Naive thymus-derived CD8-positive, alpha-beta T cell (primary cell): ENCODE data around the gene ITPA. TPM values are rescaled to one million over a fixed set of nuclear protein-coding genes. Genes with fewer than 3 reads are reported as not detected.
"Not testable (repeated sequence)": the region's sequence is repeated elsewhere in the genome, so short reads cannot be mapped to it uniquely, and the experiment has no call there.

ENCODE experiments used
- ATAC-seq, 2 donors: fragments of 150-1000 bp; cut with Tn5 transposase in 1 of 2; sonication (Bioruptor Pico), chemical (Tn5 transposase) in 1 of 2; 1 replicate in 1 of 2; 2 replicates in 1 of 2; pipeline ENCODE4 v1.10.0; 2021; ENCODE audit warnings: mild to moderate bottlenecking in 2 of 2, moderate library complexity in 2 of 2
- POLR2A ChIA-PET: fragments of 350-600 bp; sonication (Branson Sonifier 250); formaldehyde crosslinking; loops from one replicate; lab custom pipeline; 2021; ENCODE audit warnings: antibody characterized with exemption; lab: Charles Lee
- DNase-seq, 10 donors: peaks; one replicate each; pipeline versions ENCODE4 v3.0.0 to v3.0.0-alpha.2; 2020 to 2022
- H3K27ac Mint-ChIP-seq, 10 donors: one replicate each; pipeline ENCODE4 v1.8.0; 2020 to 2022; ENCODE audit warnings: mild to moderate bottlenecking in 10 of 10, mixed read lengths in 10 of 10, moderate library complexity in 4 of 10, inconsistent platforms in 1 of 10
- H3K27me3 Mint-ChIP-seq, 5 donors: one replicate each; pipeline ENCODE4 v1.8.0; 2021 to 2022; ENCODE audit warnings: mixed read lengths in 5 of 5
- H3K36me3 Mint-ChIP-seq, 3 donors: one replicate each; pipeline ENCODE4 v1.8.0; 2020 to 2022; ENCODE audit warnings: mixed read lengths in 3 of 3, mild to moderate bottlenecking in 2 of 3, inconsistent platforms in 1 of 3
- H3K4me1 Mint-ChIP-seq, 4 donors: one replicate each; pipeline ENCODE4 v1.8.0; 2021 to 2022; ENCODE audit warnings: mixed read lengths in 4 of 4
- H3K4me3 Mint-ChIP-seq, 10 donors: one replicate each; pipeline ENCODE4 v1.8.0; 2020 to 2022; ENCODE audit warnings: mild to moderate bottlenecking in 10 of 10, mixed read lengths in 10 of 10, moderate library complexity in 6 of 10, inconsistent platforms in 1 of 10
- H3K9me3 Mint-ChIP-seq, 9 donors: one replicate each; pipeline ENCODE4 v1.8.0; 2020 to 2022; ENCODE audit warnings: mixed read lengths in 9 of 9, mild to moderate bottlenecking in 3 of 9, inconsistent platforms in 1 of 9, moderate library complexity in 1 of 9
- polyA plus RNA-seq, 3 donors: library from polyadenylated mRNA; unstranded; fragments of 300-500 nt; fragmentation: Illumina TruSeq; gene quantifications; one replicate each; pipeline ENCODE4 v1.2.3, GENCODE V29; 2021
- total RNA-seq, 8 experiments: library from RNA in 2 of 8; stranded (reverse) in 2 of 8; gene quantifications; one replicate each; pipeline ENCODE4 v1.2.3 and lab custom pipeline; 2021 to 2026

Gene ITPA
- total and polyA plus RNA-seq, 5 experiments from 2014 or later, result 46.2 to 72.9 (median 56.9) TPM

DNA sequence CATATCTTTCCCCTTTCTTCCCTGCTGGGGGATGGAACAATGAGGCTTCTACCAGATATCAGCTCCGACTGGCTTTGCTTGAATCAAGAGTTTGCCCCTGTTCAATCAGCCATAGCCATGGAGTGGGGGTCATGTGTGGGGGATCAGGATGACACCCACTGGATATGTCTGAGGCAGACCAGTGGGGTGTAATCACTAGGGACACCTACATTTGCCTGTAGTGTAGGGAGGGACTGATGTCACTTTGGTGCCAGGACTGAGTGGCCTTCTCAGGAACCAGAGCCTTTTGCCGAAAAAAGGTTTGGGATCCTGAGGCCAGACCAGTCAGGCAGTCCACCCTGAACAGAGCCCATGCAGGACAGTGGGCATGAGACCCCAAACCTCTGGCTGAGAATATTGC lies 1.0 kb downstream of the ITPA start:
- Mint-ChIP-seq H3K4me1 (peaks cover 21 to 35% (median 31%) of the 10 kb centered on the region in 4 donors), H3K27ac (peak overlapping the region in 9 of 10 donors; percentile 22 to 99 (median 94)), H3K4me3 (peak overlapping the region; percentile 86 to 99 (median 96)), H3K27me3 (no peaks in the 10 kb centered on the region), H3K36me3 (peaks cover 0 to 23% (median 2%) of the 10 kb centered on the region in 3 donors), H3K9me3 (no peaks in the 10 kb centered on the region)
- ATAC-seq (no peak), DNase-seq (no peak)
- POLR2A ChIA-PET, result interaction anchor here (0.7 to 3.7 kb wide), 3 partner anchors 9 to 28 kb away, joined by 3 to 24 read pairs (median 7); no protein-coding TSS in a partner anchor

DNA sequence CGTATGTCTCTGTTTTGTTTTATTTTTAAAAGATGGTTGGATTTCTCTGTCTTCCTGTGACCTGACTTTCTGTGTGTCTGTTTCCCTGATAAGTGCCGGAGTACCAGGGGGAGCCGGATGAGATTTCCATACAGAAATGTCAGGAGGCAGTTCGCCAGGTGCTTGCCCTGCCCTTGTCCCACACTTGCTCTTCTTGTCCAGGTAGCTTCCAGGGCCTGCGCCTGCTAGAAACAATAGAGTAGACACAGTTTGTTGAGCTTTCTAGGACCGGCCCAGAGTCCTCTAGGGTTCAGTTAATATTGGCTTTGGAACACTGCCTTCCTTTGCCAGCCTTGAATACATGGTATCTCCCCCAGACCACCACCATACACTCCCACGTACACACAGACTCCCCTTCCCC lies 3.9 kb downstream of the ITPA start:
- POLR2A ChIA-PET, result no interaction called here
- ATAC-seq (no peak), DNase-seq (no peak)
- Mint-ChIP-seq H3K4me3 (peak overlapping the region in 1 of 10 donors; percentile 24), H3K36me3 (peaks cover 0 to 31% (median 2%) of the 10 kb centered on the region in 3 donors), H3K4me1 (peaks cover 21 to 34% (median 28%) of the 10 kb centered on the region in 4 donors), H3K27ac (peak overlapping the region in 3 of 10 donors; percentile 13 to 77 (median 32)), H3K9me3 (no peaks in the 10 kb centered on the region), H3K27me3 (no peaks in the 10 kb centered on the region)

DNA sequence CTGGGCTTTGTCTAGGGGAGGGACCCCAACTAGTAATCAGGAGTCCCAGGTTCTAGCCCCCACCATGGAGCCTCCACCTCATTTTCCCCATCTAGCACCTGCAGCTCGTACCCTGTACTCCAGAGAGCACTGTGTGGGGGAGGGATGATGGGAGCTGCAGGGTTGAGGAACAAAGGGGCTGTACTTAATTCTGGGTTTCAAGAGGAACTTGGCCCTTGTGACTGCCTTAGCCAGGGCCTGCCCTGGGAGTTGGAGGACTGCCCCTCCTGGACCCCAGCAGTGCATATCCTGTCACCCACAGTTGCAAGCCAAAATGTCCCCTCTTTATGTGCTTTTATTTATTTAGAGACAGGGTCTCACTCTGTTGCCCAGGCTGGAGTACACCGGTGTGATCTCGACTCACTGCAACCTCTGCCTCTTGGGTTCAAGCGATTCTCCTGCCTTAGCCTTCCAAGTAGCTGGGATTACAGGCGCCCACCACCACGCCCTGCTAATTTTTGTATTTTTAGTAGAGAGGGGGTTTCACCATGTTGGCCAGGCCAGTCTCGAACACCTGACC lies 6.1 kb downstream of the ITPA start:
- H3K27me3 Mint-ChIP-seq, H3K4me3 Mint-ChIP-seq: not testable (repeated sequence)
- POLR2A ChIA-PET, result interaction anchor here (0.5 to 1.9 kb wide), 5 partner anchors 8 to 138 kb away, joined by 3 to 6 read pairs (median 3); no protein-coding TSS in a partner anchor

DNA sequence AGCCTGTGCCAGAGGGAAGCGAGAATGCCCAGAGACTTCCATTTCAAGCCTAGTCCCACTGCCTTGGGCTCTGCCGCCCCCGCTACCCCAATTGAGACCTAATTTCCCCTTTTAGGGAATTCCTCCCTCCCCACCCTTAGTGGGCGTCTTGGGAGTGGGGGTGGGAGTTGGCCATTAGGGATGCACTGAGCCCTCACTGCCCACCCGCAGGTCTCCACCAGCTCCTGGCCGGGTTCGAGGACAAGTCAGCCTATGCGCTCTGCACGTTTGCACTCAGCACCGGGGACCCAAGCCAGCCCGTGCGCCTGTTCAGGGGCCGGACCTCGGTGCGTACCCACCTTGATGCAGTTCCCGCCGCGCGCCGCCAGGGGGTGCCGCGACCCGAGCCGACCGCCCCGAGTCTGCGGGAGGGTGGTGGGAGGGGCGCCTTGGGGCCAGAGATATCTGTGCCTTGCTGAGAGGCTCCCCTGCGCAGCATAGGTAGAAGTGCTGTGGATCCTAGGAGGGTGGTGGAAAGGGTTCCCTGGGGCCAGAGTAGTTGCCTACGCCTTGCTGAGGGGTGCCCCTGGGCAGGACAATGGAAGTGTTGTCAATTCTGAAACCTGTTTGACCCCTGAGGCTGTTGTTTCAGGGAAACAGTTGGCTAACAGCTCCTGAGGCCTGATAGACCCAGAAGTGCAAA lies 9.2 kb downstream of the ITPA start:
- H3K27ac Mint-ChIP-seq, result peak overlapping the region in 1 of 10 donors; percentile 19
- H3K9me3 Mint-ChIP-seq, result no peaks in the 10 kb centered on the region
- no peaks in the 10 kb centered on the region for H3K27me3 Mint-ChIP-seq
- peak; percentile 71 to 80 for ATAC-seq
- peaks cover 6 to 22% (median 15%) of the 10 kb centered on the region in 4 donors for H3K4me1 Mint-ChIP-seq
- POLR2A ChIA-PET, result interaction anchor here (0.6 to 2.8 kb wide), 7 partner anchors 9 to 110 kb away, joined by 3 to 8 read pairs (median 4); partner anchors contain the start of genes FASTKD5, ITPA and UBOX5
- DNase-seq, result peak; percentile 43 to 87 (median 71)
- H3K4me3 Mint-ChIP-seq, result peak overlapping the region in 2 of 10 donors; percentile 19 to 40
- H3K36me3 Mint-ChIP-seq, result peaks cover 0 to 54% (median 4%) of the 10 kb centered on the region in 3 donors

More for the DNA sequence above, 6.1 kb downstream of the ITPA start:
- H3K27ac Mint-ChIP-seq, result peak overlapping the region in 1 of 10 donors; percentile 27
- H3K9me3 Mint-ChIP-seq, DNase-seq, ATAC-seq: not testable (repeated sequence)
- peaks cover 8 to 24% (median 10%) of the 10 kb centered on the region in 4 donors for H3K4me1 Mint-ChIP-seq
- peaks cover 0 to 40% (median 0%) of the 10 kb centered on the region in 3 donors for H3K36me3 Mint-ChIP-seq

DNA sequence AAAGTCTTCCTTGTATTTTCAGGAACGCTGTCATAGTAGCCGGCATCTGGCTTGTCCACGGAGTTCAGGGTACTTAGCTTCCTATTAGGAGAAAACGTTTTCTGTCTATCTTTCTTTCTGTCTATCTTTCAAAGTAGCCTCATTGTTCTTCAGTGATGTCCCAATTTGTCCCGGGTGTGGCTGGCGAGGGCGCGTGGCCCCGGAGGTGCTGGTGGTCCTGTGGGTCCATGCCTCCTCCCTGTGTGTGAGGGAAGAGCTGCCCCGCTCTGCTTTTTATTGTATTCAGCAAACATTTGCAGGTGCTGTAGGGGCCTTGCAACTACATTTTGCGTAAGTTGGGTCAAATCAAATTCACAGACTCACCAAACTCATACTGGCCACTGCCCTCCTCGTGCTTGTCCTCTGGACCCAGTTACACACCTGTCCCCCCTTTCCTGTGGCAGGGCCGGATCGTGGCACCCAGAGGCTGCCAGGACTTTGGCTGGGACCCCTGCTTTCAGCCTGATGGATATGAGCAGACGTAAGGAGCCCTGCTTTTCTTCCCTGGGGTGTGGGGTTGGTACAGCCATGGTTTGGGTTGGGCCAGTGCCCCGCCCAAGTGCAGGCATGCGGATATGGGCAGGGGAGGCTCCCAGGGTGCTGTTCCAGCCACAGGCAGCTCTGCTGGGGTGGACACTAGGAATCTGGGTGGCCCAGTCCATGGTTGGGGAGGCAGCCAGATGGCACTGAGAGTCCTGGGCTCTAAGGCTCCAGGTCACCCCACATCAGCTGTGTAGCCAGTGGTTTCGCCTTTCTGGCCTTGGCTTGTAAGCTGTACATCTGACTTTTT lies 12.3 kb downstream of the ITPA start:
- Mint-ChIP-seq H3K9me3 (no peaks in the 10 kb centered on the region), H3K27me3 (no peaks in the 10 kb centered on the region), H3K36me3 (peaks cover 0 to 34% (median 4%) of the 10 kb centered on the region in 3 donors), H3K4me1 (peaks cover 3 to 32% (median 22%) of the 10 kb centered on the region in 4 donors), H3K27ac (peak overlapping the region in 7 of 10 donors; percentile 20 to 90 (median 48)), H3K4me3 (no peak overlapping the region)
- ATAC-seq, result no peak
- POLR2A ChIA-PET, result interaction anchor here (0.6 to 3.7 kb wide), 6 partner anchors 12 to 589 kb away, joined by 3 to 24 read pairs (median 4); partner anchors contain the start of genes FASTKD5, ITPA and UBOX5
- no peak for DNase-seq

DNA sequence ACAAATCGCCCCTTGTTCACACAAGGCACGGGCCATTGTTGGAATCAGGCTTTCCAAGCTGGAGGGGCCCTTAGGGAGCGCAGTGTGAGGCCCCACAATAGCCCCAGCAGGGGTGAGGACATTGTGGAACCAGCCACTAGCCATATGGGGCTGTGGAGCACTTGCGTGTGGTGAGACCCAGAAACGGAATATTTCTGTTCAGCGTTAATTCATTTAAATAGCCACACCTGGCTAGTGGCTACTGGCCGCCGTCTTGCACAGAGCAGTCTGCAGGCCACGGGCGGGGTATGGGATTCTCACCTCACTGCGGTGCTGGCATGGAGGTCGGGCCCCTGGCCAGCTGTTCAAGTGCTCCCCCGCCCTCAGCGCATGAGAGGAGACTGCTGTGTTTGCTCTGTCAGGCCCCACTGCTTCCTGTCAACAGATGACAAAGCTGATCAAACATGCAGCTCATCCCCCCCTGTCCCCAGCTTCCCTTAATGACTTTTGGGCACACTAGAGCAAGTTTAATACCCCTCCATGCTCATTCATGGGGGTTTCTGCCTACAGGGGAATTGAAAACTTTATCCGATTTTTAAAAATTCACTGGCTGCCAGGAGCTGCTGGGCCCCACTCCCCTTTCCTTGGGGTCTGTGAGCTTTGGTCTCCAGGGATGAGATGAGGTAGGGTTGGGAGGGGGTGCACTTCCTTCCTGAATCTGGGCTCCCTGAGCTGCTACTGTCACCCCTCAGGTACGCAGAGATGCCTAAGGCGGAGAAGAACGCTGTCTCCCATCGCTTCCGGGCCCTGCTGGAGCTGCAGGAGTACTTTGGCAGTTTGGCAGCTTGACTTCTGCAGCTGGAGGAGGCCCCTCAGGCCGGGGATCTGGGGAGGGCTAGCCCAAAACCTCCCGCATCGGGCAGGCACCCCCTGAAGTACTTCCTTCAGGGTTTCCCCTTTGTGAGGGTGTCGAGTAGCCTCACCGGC lies 13.6 kb downstream of the ITPA start:
- H3K4me1 Mint-ChIP-seq, result peaks cover 3 to 32% (median 22%) of the 10 kb centered on the region in 4 donors
- ATAC-seq (peak; percentile 89 to 93), DNase-seq (peak; percentile 30 to 84 (median 51))
- peaks cover 0 to 29% (median 4%) of the 10 kb centered on the region in 3 donors for H3K36me3 Mint-ChIP-seq
- H3K4me3 Mint-ChIP-seq, result peak overlapping the region; percentile 36 to 75 (median 64)
- H3K9me3 Mint-ChIP-seq, result no peaks in the 10 kb centered on the region
- no peaks in the 10 kb centered on the region for H3K27me3 Mint-ChIP-seq
- POLR2A ChIA-PET, result interaction anchor here (0.6 to 3.7 kb wide), 11 partner anchors 8 to 570 kb away, joined by 3 to 24 read pairs (median 4); partner anchors contain the start of genes DNAAF9, ITPA, NOP56 and SLC4A11
- peak overlapping the region; percentile 80 to 94 (median 91) for H3K27ac Mint-ChIP-seq

DNA sequence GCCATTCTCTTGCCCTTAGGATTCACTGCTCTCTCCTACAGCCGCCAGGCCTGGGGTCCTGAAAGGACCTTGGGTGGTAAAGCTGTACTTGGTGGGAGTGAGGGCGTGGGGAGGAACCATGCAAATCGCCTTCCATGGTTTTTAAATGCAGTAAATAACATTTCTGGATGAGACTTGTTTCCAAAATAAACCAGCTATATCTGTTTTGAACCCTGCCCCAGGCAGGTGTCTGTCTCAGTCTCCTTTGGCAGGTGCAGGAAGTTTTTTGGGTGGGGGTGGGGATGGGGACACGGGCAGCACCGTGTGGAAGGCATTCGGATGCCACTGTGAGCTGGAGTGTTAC lies 14.3 kb downstream of the ITPA start:
- H3K4me1 Mint-ChIP-seq, result peaks cover 3 to 30% (median 22%) of the 10 kb centered on the region in 4 donors
- DNase-seq, result no peak
- H3K36me3 Mint-ChIP-seq, result peaks cover 0 to 29% (median 4%) of the 10 kb centered on the region in 3 donors
- H3K4me3 Mint-ChIP-seq, result peak overlapping the region in 8 of 10 donors; percentile 24 to 75 (median 68)
- no peaks in the 10 kb centered on the region for H3K9me3 Mint-ChIP-seq
- H3K27ac Mint-ChIP-seq, result peak overlapping the region; percentile 80 to 94 (median 91)
- ATAC-seq, result no peak
- no peaks in the 10 kb centered on the region for H3K27me3 Mint-ChIP-seq
- POLR2A ChIA-PET, result interaction anchor here (0.6 to 3.7 kb wide), 9 partner anchors 9 to 571 kb away, joined by 3 to 24 read pairs (median 4); partner anchors contain the start of genes DNAAF9, ITPA, NOP56 and SLC4A11

DNA sequence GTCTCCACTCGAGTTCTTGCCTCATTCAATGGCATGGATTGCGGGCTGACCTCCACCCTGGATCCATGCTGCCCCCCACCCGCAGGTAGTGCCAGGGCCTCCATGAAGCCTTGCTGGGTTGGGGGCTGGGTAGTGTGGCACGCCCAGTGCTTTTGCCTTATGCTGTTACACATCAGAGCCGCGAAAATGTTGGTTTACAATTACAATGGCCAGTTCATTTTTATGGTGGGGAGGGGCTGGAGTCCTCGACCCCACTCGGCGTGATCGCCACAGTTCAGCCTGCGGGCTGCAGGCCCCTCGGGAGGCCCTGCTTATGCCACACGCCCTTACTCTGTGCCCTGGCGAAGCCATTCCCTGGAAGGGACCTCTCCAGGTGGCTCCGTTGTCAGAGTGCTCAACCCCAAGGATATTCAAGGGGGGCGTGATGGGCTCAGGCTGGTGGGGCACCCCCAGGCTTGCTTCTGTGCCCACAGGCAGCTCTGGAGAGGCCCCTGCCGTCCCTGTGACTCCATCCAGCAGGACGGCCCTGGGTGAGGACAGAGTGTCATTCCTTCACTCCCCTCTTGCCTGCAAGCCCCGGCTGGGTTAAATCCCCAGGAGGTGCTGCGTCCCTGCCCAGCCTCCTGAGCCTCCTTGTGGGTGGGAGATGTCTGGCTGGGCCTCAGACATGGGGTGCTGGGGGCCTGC lies 14.8 kb downstream of the ITPA start:
- peaks cover 0 to 29% (median 4%) of the 10 kb centered on the region in 3 donors for H3K36me3 Mint-ChIP-seq
- peak overlapping the region; percentile 80 to 94 (median 91) for H3K27ac Mint-ChIP-seq
- H3K4me1 Mint-ChIP-seq, result peaks cover 3 to 28% (median 22%) of the 10 kb centered on the region in 4 donors
- DNase-seq, result no peak
- no peak for ATAC-seq
- H3K9me3 Mint-ChIP-seq, result no peaks in the 10 kb centered on the region
- H3K27me3 Mint-ChIP-seq, result no peaks in the 10 kb centered on the region
- H3K4me3 Mint-ChIP-seq, result peak overlapping the region in 2 of 10 donors; percentile 71 to 75
- POLR2A ChIA-PET, result interaction anchor here (0.6 to 2.3 kb wide), 5 partner anchors 10 to 183 kb away, joined by 4 to 18 read pairs (median 5); partner anchors contain the start of genes DNAAF9 and SLC4A11

DNA sequence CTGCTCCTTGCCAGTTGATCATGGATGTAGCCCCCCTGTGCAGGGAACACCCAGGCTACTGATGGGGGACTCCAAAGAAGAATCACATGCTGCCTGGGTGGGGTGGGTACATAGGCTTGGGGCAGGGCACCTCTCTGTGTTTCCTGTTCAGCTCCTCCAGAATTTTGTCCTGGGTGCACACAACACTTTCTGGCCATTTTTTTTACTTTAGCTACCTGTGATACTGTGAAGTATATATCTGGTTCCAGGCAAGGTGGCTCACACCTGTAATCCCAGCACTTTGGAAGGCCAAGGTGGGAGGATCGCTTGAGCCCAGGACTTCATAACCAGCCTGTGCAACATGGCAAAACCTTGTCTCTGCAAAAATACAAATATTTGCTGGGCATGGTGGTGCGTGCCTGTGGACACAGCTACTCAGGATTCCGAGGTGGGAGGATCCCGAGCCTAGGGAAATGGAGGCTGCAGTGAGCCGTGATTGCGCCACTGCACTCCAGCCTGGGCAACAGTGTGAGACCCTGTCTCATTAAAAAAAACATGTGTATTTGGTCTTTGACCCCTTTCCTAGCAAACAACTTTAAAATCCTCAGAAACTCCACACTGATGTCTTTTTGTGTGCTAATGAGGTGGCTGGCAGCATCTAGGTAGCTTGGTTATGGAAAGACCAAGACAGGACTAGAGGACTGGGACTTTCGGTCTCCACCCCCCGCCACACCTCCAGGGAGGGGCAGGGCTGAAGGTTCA lies 15.6 kb downstream of the ITPA start:
- Mint-ChIP-seq H3K27ac (peak overlapping the region in 7 of 10 donors; percentile 56 to 83 (median 63)), H3K4me1 (peaks cover 3 to 28% (median 22%) of the 10 kb centered on the region in 4 donors), H3K9me3 (no peaks in the 10 kb centered on the region), H3K4me3 (no peak overlapping the region), H3K36me3 (peaks cover 0 to 24% (median 4%) of the 10 kb centered on the region in 3 donors), H3K27me3 (no peaks in the 10 kb centered on the region)
- DNase-seq (no peak), ATAC-seq (no peak)
- POLR2A ChIA-PET, result interaction anchor here (2.3 kb wide), 1 partner anchor 14 kb away, joined by 18 read pairs; the partner anchor contains the start of gene SLC4A11

DNA sequence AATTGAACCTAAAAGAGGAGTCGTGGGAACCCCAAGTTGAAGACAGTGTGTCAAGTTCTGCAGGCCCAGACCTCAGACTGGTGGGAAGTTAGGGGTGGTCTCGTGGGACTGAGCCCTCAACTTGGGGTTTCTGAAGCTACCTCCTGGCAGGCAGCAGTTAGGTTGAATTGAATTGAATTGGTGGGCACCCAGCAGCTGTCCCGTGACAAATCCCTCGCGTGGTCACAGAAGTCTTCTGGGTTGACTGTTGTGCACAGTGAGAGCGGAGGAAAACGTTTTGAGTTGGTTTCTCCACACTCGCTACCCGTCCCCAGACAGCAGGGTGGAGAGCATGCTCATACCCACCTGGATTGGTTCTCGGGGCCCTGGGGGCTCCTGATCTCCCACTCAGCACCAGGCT lies 16.8 kb downstream of the ITPA start:
- Mint-ChIP-seq H3K4me3 (no peak overlapping the region), H3K9me3 (no peaks in the 10 kb centered on the region), H3K27me3 (no peaks in the 10 kb centered on the region), H3K36me3 (peaks cover 0 to 15% (median 3%) of the 10 kb centered on the region in 3 donors), H3K27ac (peak overlapping the region in 5 of 10 donors; percentile 15 to 76 (median 74)), H3K4me1 (peaks cover 3 to 28% (median 20%) of the 10 kb centered on the region in 4 donors)
- POLR2A ChIA-PET, result no interaction called here
- ATAC-seq (no peak), DNase-seq (no peak)
